ENCODE data around the gene IGFBPL1.
"Not testable (repeated sequence)": the region's sequence is repeated elsewhere in the genome, so short reads cannot be mapped to it uniquely, and the experiment has no call there.

Gene IGFBPL1

GRCh38 chr9:38418366-38418765 lies 5.9 kb downstream of the IGFBPL1 start:
- H3K27me3 Mint-ChIP-seq, result peaks cover 34% of the 10 kb centered on the region
- no peak overlapping the region for H3K27ac Mint-ChIP-seq
- H3K36me3 Mint-ChIP-seq (ENCODE audit: low read depth), result no peaks in the 10 kb centered on the region

DNA sequence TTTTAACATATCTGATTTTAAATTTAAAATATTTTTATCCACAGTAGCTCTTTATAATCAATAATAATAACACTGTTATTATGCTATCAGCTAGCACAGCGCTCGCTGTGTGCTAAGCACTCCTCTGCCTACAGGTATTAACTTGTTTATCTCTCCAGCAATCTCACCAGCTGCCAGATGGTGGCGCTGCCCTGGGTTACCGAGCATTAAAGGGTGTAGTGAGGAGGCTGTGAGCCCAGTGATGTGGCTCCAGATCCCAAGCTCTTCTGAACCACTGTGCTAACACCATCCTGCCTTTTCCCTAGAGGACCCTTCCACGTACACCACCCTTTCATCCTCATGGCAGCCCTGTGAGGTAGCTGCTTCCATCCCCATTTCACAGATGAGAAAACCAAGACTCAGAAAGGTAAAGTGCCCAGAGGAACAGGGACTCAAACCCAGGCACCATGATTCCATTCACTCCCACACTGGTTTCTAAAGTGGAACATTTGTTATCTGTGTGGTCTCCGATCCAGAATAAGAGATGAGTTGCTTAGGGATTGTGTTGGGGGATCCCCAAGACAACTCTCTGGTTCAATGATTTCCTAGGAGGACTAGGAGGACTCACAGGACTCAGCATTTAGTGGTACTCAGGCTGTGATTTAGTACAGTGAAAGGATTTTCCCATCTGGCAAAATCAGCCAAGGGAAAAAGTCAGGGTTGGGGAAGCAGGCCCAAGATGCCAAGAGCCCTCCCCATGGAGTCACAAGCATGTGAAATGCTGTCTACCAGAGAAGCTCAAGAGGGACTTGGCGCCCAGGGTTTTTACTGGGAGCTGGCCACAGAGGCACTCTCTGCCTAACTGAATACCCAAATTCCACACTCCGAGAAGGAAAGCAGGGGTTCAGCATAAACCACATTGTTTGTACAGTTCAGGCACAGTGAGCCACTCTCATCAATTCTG lies 7.0 kb downstream of the IGFBPL1 start:
- peaks cover 23% of the 10 kb centered on the region for H3K27me3 Mint-ChIP-seq
- no peak overlapping the region for H3K27ac Mint-ChIP-seq
- DNase-seq, result peak; percentile 48

More at GRCh38 chr9:38418366-38418765, 5.9 kb downstream of the IGFBPL1 start:
- Mint-ChIP-seq H3K9me3 (no peaks in the 10 kb centered on the region), H3K4me1 (ENCODE audit: low read depth) (peaks cover under 1% of the 10 kb centered on the region), H3K4me3 (no peak overlapping the region)
- no peak for DNase-seq

GRCh38 chr9:38416461-38416860 lies 7.8 kb downstream of the IGFBPL1 start:
- no peak overlapping the region for H3K4me3 Mint-ChIP-seq
- no peaks in the 10 kb centered on the region for H3K9me3 Mint-ChIP-seq
- no peaks in the 10 kb centered on the region for H3K36me3 Mint-ChIP-seq (ENCODE audit: low read depth)
- H3K27me3 Mint-ChIP-seq, result peaks cover 15% of the 10 kb centered on the region
- no peak overlapping the region for H3K27ac Mint-ChIP-seq
- H3K4me1 Mint-ChIP-seq (ENCODE audit: low read depth), result no peaks in the 10 kb centered on the region
- no peak for DNase-seq

More for the DNA sequence above, 7.0 kb downstream of the IGFBPL1 start:
- Mint-ChIP-seq H3K4me1 (ENCODE audit: low read depth) (no peaks in the 10 kb centered on the region), H3K36me3 (ENCODE audit: low read depth) (no peaks in the 10 kb centered on the region), H3K4me3 (no peak overlapping the region), H3K9me3 (no peaks in the 10 kb centered on the region)

DNA sequence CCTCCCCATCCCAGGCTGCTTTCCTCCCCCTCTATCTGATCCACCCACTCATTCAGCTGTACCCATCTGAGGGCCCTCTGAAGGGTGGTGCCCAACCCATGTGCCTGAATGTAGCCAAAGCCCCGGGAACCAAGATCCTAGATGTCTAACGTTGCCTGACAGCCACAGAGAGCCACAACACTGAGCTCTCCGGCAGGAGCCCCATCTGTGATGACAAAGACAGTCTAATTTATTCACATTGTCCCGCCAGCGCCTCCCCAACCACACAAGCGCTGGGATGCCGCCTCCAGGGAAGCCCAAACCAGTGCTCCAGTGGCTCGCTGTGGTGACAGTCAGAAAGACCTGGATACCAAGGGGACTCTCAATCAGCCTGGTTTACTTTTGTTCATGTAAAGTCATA lies 8.4 kb downstream of the IGFBPL1 start:
- DNase-seq, result no peak
- H3K9me3 Mint-ChIP-seq, result no peaks in the 10 kb centered on the region
- no peak overlapping the region for H3K27ac Mint-ChIP-seq
- no peaks in the 10 kb centered on the region for H3K4me1 Mint-ChIP-seq (ENCODE audit: low read depth)
- no peaks in the 10 kb centered on the region for H3K36me3 Mint-ChIP-seq (ENCODE audit: low read depth)
- no peak overlapping the region for H3K4me3 Mint-ChIP-seq
- H3K27me3 Mint-ChIP-seq, result peaks cover 9% of the 10 kb centered on the region

- H3K36me3 Mint-ChIP-seq (ENCODE audit: low read depth), result no peaks in the 10 kb centered on the region
- H3K4me1 Mint-ChIP-seq (ENCODE audit: low read depth), result no peaks in the 10 kb centered on the region
- no peak for DNase-seq
- no peaks in the 10 kb centered on the region for H3K27me3 Mint-ChIP-seq
- H3K9me3 Mint-ChIP-seq, result no peaks in the 10 kb centered on the region
- no peak overlapping the region for H3K4me3 Mint-ChIP-seq
- H3K27ac Mint-ChIP-seq, result no peak overlapping the region
These were observed 10.1 kb downstream of the IGFBPL1 start for GRCh38 chr9:38414040-38414723.

GRCh38 chr9:38413283-38413682 lies 11.0 kb downstream of the IGFBPL1 start:
- H3K4me3 Mint-ChIP-seq, result no peak overlapping the region
- H3K27ac Mint-ChIP-seq, result no peak overlapping the region
- no peak for DNase-seq
- H3K27me3 Mint-ChIP-seq, result no peaks in the 10 kb centered on the region
- no peaks in the 10 kb centered on the region for H3K9me3 Mint-ChIP-seq
- no peaks in the 10 kb centered on the region for H3K36me3 Mint-ChIP-seq (ENCODE audit: low read depth)
- H3K4me1 Mint-ChIP-seq (ENCODE audit: low read depth), result peaks cover 2% of the 10 kb centered on the region

- peaks cover 2% of the 10 kb centered on the region for H3K4me1 Mint-ChIP-seq (ENCODE audit: low read depth)
- H3K9me3 Mint-ChIP-seq, result no peaks in the 10 kb centered on the region
- H3K36me3 Mint-ChIP-seq (ENCODE audit: low read depth), result no peaks in the 10 kb centered on the region
- H3K27me3 Mint-ChIP-seq, result no peaks in the 10 kb centered on the region
- no peak for DNase-seq
- H3K27ac Mint-ChIP-seq, result no peak overlapping the region
- H3K4me3 Mint-ChIP-seq, result no peak overlapping the region
These were observed 11.5 kb downstream of the IGFBPL1 start for GRCh38 chr9:38412751-38413150.

DNA sequence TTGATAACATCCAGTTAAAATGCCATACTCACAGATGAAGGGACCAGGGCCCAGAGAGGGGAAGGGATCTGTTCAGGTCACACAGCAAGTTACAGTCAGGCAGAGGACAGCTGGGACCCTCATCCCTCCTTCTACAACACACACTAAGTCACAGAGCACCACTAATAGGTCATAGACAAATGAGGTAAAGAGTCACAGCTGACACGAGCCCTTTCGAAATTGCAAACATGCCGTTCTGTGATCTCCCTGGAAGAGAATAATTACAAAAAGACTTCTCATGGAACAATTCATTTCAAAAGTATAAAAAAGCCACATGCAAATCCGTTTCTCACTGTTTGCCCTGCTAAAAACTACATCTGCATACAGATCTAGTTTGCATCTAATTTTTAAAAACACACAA lies 15.5 kb downstream of the IGFBPL1 start:
- H3K4me3 Mint-ChIP-seq, result no peak overlapping the region
- H3K36me3 Mint-ChIP-seq (ENCODE audit: low read depth), result no peaks in the 10 kb centered on the region
- peaks cover 23% of the 10 kb centered on the region for H3K27me3 Mint-ChIP-seq
- no peaks in the 10 kb centered on the region for H3K9me3 Mint-ChIP-seq
- DNase-seq, result no peak
- H3K4me1 Mint-ChIP-seq (ENCODE audit: low read depth), result peaks cover 2% of the 10 kb centered on the region
- H3K27ac Mint-ChIP-seq, result no peak overlapping the region

DNA sequence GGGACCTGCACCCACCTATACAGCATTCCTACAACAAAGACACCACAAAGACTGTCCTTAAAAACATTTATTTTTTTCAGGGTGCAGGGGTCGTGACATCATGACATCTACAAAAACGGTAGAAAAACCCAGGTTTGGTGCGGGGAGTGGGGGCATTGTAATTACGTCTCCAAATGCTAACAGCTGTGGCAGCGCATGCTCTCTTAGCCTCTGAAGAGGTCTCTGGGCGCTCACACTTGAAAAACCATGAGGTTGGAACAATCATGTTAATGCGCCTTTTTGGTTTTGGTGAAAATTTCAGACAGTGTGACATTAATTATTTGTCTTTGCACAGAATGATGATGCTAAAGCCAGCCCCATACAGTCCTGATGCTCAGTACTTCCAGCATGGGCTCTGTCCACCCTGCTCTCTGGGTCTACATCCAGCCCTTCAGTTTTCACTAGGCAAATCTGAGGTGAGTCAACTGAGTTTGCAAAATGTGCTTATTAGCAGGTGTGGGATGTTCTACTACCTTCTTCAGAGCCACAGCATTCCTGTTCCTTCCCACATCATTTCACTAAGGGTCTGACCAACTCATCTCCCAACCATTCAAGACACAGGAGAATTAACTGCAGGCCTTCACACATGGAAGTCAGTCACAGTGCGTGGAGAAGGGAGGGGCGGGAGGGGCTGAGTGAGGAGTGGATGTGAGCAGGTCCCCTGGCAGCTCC lies 17.6 kb downstream of the IGFBPL1 start:
- no peak for DNase-seq
- Mint-ChIP-seq H3K4me3 (no peak overlapping the region), H3K9me3 (no peaks in the 10 kb centered on the region), H3K36me3 (ENCODE audit: low read depth) (no peaks in the 10 kb centered on the region), H3K27me3 (peaks cover 36% of the 10 kb centered on the region), H3K27ac (no peak overlapping the region), H3K4me1 (ENCODE audit: low read depth) (peaks cover 2% of the 10 kb centered on the region)

DNA sequence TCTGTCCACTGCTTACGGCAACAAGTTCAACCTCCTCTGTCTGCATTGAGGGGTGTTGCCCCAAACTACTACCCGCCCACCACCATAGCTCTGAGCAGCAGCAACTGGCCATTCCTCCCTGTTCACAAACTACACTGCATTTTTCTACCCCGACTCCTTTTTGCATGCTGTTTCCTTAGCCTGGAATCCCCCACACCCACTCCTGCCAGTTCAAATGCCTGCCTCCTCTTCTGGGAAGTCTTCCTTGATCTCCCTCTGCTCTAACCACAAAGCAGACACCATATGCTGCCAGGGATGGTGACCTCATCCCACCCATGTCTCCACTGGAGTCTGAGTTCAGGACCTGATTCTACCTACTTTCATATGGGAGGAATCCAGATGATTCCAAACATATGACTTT lies 18.5 kb downstream of the IGFBPL1 start:
- peaks cover 2% of the 10 kb centered on the region for H3K4me1 Mint-ChIP-seq (ENCODE audit: low read depth)
- no peaks in the 10 kb centered on the region for H3K36me3 Mint-ChIP-seq (ENCODE audit: low read depth)
- H3K27ac Mint-ChIP-seq, result no peak overlapping the region
- no peak overlapping the region for H3K4me3 Mint-ChIP-seq
- peaks cover 39% of the 10 kb centered on the region for H3K27me3 Mint-ChIP-seq
- no peak for DNase-seq
- H3K9me3 Mint-ChIP-seq, result no peaks in the 10 kb centered on the region

DNA sequence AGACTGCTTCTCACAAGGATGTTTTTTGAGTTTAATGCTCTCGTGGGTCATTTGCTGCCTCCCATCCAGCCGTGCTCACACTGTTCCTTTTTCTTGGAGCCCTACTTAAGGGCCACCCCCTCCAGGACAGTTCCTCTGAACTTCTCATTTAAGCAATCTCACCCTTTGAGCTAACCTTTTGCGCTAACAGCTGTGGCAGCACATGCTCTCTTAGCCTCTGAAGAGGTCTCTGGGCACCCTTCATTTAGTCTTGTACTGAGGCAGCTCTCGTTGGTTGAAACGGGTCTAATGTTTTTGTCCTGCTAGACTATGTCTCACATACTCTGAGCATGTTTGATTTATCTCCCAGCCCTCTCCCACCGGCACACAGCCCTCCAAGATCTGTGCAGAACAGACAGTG lies 19.9 kb downstream of the IGFBPL1 start:
- Mint-ChIP-seq H3K9me3 (no peaks in the 10 kb centered on the region), H3K27me3 (peaks cover 39% of the 10 kb centered on the region), H3K27ac (no peak overlapping the region), H3K36me3 (ENCODE audit: low read depth) (peaks cover 3% of the 10 kb centered on the region), H3K4me1 (ENCODE audit: low read depth) (peaks cover 2% of the 10 kb centered on the region), H3K4me3 (no peak overlapping the region)
- DNase-seq, result no peak

GRCh38 chr9:38401994-38402393 lies 22.3 kb downstream of the IGFBPL1 start:
- H3K27ac Mint-ChIP-seq, result no peak overlapping the region
- peaks cover 39% of the 10 kb centered on the region for H3K27me3 Mint-ChIP-seq
- H3K4me3 Mint-ChIP-seq, result no peak overlapping the region
- H3K4me1 Mint-ChIP-seq (ENCODE audit: low read depth), result peaks cover 3% of the 10 kb centered on the region
- peaks cover 25% of the 10 kb centered on the region for H3K36me3 Mint-ChIP-seq (ENCODE audit: low read depth)
- no peaks in the 10 kb centered on the region for H3K9me3 Mint-ChIP-seq
- DNase-seq, result no peak

GRCh38 chr9:38399191-38399590 lies 25.1 kb downstream of the IGFBPL1 start:
- Mint-ChIP-seq H3K27me3 (peaks cover 20% of the 10 kb centered on the region), H3K36me3 (ENCODE audit: low read depth) (peaks cover 51% of the 10 kb centered on the region)
- not testable (repeated sequence) for H3K4me3 Mint-ChIP-seq; DNase-seq; H3K4me1 Mint-ChIP-seq (ENCODE audit: low read depth); H3K27ac Mint-ChIP-seq; H3K9me3 Mint-ChIP-seq

DNA sequence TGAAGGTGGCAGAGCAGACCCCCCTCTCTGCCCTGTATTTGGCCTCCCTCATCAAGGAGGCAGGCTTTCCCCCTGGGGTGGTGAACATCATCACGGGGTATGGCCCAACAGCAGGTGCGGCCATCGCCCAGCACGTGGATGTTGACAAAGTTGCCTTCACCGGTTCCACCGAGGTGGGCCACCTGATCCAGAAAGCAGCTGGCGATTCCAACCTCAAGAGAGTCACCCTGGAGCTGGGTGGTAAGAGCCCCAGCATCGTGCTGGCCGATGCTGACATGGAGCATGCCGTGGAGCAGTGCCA lies 27.9 kb downstream of the IGFBPL1 start:
- DNase-seq, result no peak
- H3K9me3 Mint-ChIP-seq, result peaks cover 4% of the 10 kb centered on the region
- peaks cover 7% of the 10 kb centered on the region for H3K27me3 Mint-ChIP-seq
- peaks cover 57% of the 10 kb centered on the region for H3K36me3 Mint-ChIP-seq (ENCODE audit: low read depth)
- H3K4me1 Mint-ChIP-seq (ENCODE audit: low read depth), result peaks cover 23% of the 10 kb centered on the region
- no peak overlapping the region for H3K27ac Mint-ChIP-seq
- no peak overlapping the region for H3K4me3 Mint-ChIP-seq
